ENCODE data around the gene PCDH1.
A peak's percentile ranks its signal among the peaks of the same experiment; 100 is the strongest.

The PCDH1 gene

GRCh38 chr5:141882594-141883183 is 4.5 kb upstream of the PCDH1 start:
- no peaks in the 10 kb centered on the region for H3K36me3 Mint-ChIP-seq (ENCODE audit: low read depth)
- no peak overlapping the region for H3K4me3 Mint-ChIP-seq
- H3K4me1 Mint-ChIP-seq (ENCODE audit: low read depth), result peaks cover 30% of the 10 kb centered on the region
- no peaks in the 10 kb centered on the region for H3K9me3 Mint-ChIP-seq
- H3K27ac Mint-ChIP-seq, result no peak overlapping the region
- peaks cover 88% of the 10 kb centered on the region for H3K27me3 Mint-ChIP-seq
- intact Hi-C loops (cut with micrococcal nuclease), result no loop called here

GRCh38 chr5:141881886-141882285 is 3.7 kb upstream of the PCDH1 start:
- Mint-ChIP-seq H3K4me1 (ENCODE audit: low read depth) (peaks cover 38% of the 10 kb centered on the region), H3K9me3 (no peaks in the 10 kb centered on the region), H3K27me3 (peaks cover 94% of the 10 kb centered on the region), H3K36me3 (ENCODE audit: low read depth) (no peaks in the 10 kb centered on the region), H3K27ac (no peak overlapping the region), H3K4me3 (no peak overlapping the region)
- intact Hi-C loops (cut with micrococcal nuclease), result no loop called here

GRCh38 chr5:141880961-141881801 is 3.0 kb upstream of the PCDH1 start:
- Mint-ChIP-seq H3K4me3 (no peak overlapping the region), H3K36me3 (ENCODE audit: low read depth) (no peaks in the 10 kb centered on the region), H3K27me3 (peaks cover 93% of the 10 kb centered on the region), H3K27ac (no peak overlapping the region), H3K9me3 (no peaks in the 10 kb centered on the region), H3K4me1 (ENCODE audit: low read depth) (peaks cover 40% of the 10 kb centered on the region)
- intact Hi-C loops (cut with micrococcal nuclease), result no loop called here

DNA sequence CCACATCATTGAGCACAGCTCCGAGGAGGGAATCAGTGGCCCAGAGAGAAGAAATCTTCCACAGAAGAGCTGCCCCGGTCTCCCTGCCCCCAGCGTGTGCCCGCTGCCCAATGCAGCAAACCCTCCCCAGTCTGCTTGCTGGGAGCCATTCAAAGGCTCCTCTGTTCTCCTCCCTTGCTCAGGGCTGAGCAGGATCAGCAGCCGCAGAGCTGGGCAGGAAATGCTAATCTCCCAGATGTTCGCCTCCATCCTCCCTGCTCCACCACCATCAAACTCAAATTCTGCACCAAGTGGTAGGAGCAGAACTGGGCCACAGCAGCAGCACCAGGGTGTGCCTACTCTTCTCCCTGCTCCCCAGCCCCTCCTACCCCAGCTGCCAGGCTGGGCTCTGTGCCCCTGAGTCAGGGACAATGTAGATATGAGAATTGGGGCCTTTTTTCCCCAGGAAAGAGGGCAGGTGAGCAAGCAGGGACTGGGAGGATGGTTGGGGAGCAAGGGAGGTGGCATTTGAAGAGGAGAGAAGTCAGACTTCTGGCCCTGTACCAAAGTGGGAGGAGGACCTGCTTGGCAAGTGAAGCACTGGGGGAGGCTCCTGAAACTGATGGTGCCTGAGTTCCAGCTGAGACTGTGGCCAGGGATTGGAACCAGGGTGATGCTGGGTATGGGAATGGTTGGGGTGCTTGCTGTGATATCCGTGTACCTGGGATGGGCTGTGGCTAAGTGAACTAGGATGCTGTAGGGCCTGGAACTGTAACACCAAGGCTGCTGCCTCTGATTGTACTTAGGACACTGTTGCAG is 1.9 kb upstream of the PCDH1 start:
- H3K4me1 Mint-ChIP-seq (ENCODE audit: low read depth), result peaks cover 40% of the 10 kb centered on the region
- peaks cover 93% of the 10 kb centered on the region for H3K27me3 Mint-ChIP-seq
- intact Hi-C loops (cut with micrococcal nuclease), result loop anchor here (1.0 to 2.0 kb wide), 3 partner anchors 81 to 187 kb away; no protein-coding TSS in a partner anchor
- no peaks in the 10 kb centered on the region for H3K36me3 Mint-ChIP-seq (ENCODE audit: low read depth)
- no peaks in the 10 kb centered on the region for H3K9me3 Mint-ChIP-seq
- no peak overlapping the region for H3K27ac Mint-ChIP-seq
- H3K4me3 Mint-ChIP-seq, result no peak overlapping the region

DNA sequence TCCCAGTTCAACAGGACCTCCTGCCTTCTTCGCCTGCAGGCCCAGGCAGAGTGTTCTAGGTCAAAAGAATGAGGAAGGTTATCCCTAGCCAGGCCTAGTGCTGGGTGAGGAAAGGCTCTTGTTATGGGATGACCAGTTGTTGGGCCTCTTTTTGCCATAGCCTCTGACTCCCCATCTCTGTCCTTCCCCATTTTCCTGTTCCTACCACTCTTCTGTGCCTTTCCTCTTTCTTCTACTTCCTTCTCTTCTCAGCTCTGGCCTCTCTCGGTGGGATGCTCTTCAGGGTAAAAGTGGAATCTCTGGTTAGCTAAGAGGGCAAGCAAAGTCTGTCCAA is 1.2 kb upstream of the PCDH1 start:
- peak overlapping the region; percentile 66 for H3K4me3 Mint-ChIP-seq
- H3K4me1 Mint-ChIP-seq (ENCODE audit: low read depth), result peaks cover 40% of the 10 kb centered on the region
- peaks cover 93% of the 10 kb centered on the region for H3K27me3 Mint-ChIP-seq
- H3K9me3 Mint-ChIP-seq, result no peaks in the 10 kb centered on the region
- no peak overlapping the region for H3K27ac Mint-ChIP-seq
- H3K36me3 Mint-ChIP-seq (ENCODE audit: low read depth), result no peaks in the 10 kb centered on the region
- intact Hi-C loops (cut with micrococcal nuclease), result loop anchor here (1.0 to 2.0 kb wide), 3 partner anchors 81 to 187 kb away; no protein-coding TSS in a partner anchor

DNA sequence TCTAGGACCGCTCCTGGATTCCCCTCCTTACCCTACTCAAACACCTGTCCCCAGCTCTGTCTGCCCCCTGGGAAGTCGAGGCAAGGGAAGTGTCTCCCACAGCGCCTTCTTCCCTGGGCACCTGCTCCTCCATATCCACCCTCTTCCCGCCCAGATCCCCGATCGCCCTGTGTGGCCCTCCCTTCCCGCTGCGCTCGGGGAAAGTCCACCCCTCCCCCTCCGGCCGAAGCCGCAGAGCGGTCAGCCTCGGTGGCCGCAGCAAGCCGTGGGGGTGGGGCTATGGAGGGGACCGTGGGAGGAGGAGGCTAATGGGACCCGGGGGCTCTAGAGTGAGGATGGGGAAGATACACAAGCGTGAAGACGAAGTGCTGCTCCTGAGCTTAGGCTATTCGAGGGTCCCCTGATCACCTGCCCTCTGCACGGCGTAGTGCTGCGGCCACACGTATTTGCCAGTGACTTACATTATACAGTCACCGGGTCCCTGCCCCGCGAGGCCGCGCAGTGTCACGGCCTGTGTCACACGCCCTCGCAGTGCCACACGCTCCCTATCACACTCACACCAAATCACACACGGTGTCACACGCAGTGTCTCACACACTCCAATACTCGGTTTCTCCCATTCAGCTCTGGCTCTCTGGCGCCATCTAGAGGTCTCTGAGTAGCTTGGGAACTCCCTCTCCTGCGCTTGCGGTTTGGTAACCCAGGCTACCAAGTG is 658 bp upstream of the PCDH1 start:
- Mint-ChIP-seq H3K36me3 (ENCODE audit: low read depth) (no peaks in the 10 kb centered on the region), H3K27me3 (peaks cover 93% of the 10 kb centered on the region), H3K4me1 (ENCODE audit: low read depth) (peaks cover 38% of the 10 kb centered on the region), H3K9me3 (no peaks in the 10 kb centered on the region), H3K4me3 (peak overlapping the region; percentile 66), H3K27ac (no peak overlapping the region)
- intact Hi-C loops (cut with micrococcal nuclease), result loop anchor here (1.0 to 2.0 kb wide), 3 partner anchors 82 to 186 kb away; no protein-coding TSS in a partner anchor

DNA sequence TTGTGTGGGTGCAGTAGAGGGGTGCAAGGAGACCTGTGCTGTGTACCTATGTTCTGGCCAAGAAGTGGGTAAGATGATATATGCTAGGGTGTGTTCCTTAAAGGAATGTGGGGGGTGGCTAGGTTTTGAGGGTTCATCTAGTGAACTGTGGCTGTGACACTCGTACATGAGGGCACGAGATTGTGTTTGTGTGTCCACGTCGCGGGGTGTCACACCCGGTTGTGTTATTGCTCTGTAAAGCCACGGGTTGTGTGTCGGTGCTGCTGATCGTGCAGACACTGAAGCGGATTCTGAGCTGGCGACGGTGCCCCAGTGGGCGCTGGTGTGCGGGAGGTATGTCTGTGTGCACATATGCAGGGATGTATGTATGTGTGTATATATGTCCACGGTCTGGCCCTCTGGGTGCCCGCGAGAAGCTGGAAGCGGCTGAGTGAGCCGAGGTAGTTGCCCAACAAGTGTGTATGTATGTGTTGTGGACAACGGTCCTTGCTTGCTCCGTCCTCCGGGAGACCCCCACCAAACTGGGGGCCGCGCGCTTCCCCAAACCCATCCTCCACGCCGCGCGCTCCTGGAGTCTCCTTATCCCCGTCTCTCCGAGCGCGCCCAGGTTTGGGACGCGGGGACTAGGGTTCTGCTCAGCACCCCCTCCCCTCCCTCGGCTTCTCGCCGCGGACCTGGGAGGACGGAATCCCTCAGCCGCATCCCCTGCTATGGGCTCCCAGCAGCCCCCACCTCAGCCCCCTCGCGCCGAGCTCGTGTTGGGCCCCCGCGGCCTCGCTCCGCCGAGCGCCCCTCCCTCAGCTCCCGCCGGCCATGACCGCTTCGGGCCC is 639 bp downstream of the PCDH1 start:
- H3K27ac Mint-ChIP-seq, result no peak overlapping the region
- H3K36me3 Mint-ChIP-seq (ENCODE audit: low read depth), result no peaks in the 10 kb centered on the region
- H3K9me3 Mint-ChIP-seq, result no peaks in the 10 kb centered on the region
- peak overlapping the region; percentile 58 for H3K4me3 Mint-ChIP-seq
- peaks cover 91% of the 10 kb centered on the region for H3K27me3 Mint-ChIP-seq
- intact Hi-C loops (cut with micrococcal nuclease), result loop anchor here (2.0 kb wide), 2 partner anchors 83 to 185 kb away; no protein-coding TSS in a partner anchor
- H3K4me1 Mint-ChIP-seq (ENCODE audit: low read depth), result peaks cover 34% of the 10 kb centered on the region

- Mint-ChIP-seq H3K4me1 (ENCODE audit: low read depth) (peaks cover 31% of the 10 kb centered on the region), H3K9me3 (no peaks in the 10 kb centered on the region), H3K36me3 (ENCODE audit: low read depth) (no peaks in the 10 kb centered on the region), H3K4me3 (no peak overlapping the region), H3K27ac (no peak overlapping the region), H3K27me3 (peaks cover 91% of the 10 kb centered on the region)
- intact Hi-C loops (cut with micrococcal nuclease), result no loop called here
These were observed 1.4 kb downstream of the PCDH1 start for GRCh38 chr5:141876628-141877355.

DNA sequence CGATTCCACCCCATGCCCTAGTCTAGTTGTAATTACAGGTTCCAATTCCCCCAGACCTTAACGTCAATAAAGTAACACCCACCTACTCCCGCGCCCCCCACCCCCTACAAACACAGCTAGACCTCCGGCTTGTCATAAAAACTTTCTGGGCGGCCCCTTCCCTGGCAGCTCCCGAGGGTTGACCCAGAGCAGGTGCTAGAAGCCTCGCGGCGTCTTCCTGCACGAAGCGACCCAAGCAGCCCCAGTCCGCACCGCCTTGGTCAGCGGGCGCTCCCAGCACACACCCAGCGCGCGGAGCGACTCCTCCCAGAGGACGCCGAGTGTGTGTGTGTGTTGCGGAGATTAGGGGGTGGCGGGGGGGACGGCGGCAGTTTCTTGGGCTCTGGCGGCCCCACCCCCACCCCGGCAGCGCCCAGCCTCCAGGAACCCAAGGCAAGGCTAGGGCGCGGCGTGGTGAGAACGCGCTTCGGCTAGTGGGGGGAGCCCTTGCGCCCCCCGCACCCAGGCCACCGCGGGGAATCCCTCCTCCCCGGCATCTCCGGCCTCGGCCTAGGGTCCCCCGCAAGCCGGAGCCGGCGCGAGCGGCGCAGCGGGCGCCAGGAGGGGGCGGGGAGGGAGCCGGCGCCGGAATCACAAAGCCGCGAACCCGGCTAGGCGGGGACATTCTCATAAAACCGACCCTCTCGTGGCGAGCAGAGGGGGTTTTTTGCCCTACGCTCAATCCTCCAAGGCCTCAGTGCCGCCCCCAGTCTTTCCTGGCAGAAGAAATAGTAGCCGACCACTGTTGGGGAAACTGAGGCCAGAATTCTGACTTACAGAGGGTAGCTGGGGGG is 2.2 kb downstream of the PCDH1 start:
- intact Hi-C loops (cut with micrococcal nuclease), result no loop called here
- Mint-ChIP-seq H3K36me3 (ENCODE audit: low read depth) (no peaks in the 10 kb centered on the region), H3K4me1 (ENCODE audit: low read depth) (peaks cover 31% of the 10 kb centered on the region), H3K9me3 (no peaks in the 10 kb centered on the region), H3K4me3 (no peak overlapping the region), H3K27ac (no peak overlapping the region), H3K27me3 (peaks cover 87% of the 10 kb centered on the region)

- H3K9me3 Mint-ChIP-seq, result no peaks in the 10 kb centered on the region
- no peak overlapping the region for H3K4me3 Mint-ChIP-seq
- peaks cover 40% of the 10 kb centered on the region for H3K4me1 Mint-ChIP-seq (ENCODE audit: low read depth)
- peaks cover 87% of the 10 kb centered on the region for H3K27me3 Mint-ChIP-seq
- H3K36me3 Mint-ChIP-seq (ENCODE audit: low read depth), result no peaks in the 10 kb centered on the region
- no peak overlapping the region for H3K27ac Mint-ChIP-seq
- intact Hi-C loops (cut with micrococcal nuclease), result no loop called here
These were observed 3.0 kb downstream of the PCDH1 start for GRCh38 chr5:141875022-141875740.

- H3K9me3 Mint-ChIP-seq, result no peaks in the 10 kb centered on the region
- H3K4me3 Mint-ChIP-seq, result no peak overlapping the region
- H3K27me3 Mint-ChIP-seq, result peaks cover 86% of the 10 kb centered on the region
- H3K36me3 Mint-ChIP-seq (ENCODE audit: low read depth), result no peaks in the 10 kb centered on the region
- peaks cover 40% of the 10 kb centered on the region for H3K4me1 Mint-ChIP-seq (ENCODE audit: low read depth)
- intact Hi-C loops (cut with micrococcal nuclease), result no loop called here
- H3K27ac Mint-ChIP-seq, result no peak overlapping the region
These were observed 3.8 kb downstream of the PCDH1 start for GRCh38 chr5:141874262-141874964.

Data from dendritic cell treated with granulocyte-macrophage colony-stimulating factor and Interleukin-4, amounts not matched to agents 40 ng/mL and 50 ng/mL, for 4 days (primary cell).